Ecto neural progenitor cell (in vitro differentiated cells): ENCODE results near the gene NDUFV2.
"Not testable (repeated sequence)": the region's sequence is repeated elsewhere in the genome, so short reads cannot be mapped to it uniquely, and the experiment has no call there.

ENCODE experiments used
- DNase-seq: peaks from one replicate; pipeline ENCODE4 v3.0.0-alpha.2; 2018; ENCODE audit warnings: low spot score

NDUFV2 gene

GRCh38 chr18:9156604-9157249, 54.2 kb downstream of the NDUFV2 start:
- DNase-seq = no peak

- no peak for DNase-seq
These were observed 55.3 kb downstream of the NDUFV2 start for GRCh38 chr18:9157806-9158205.

GRCh38 chr18:9160014-9160413, 57.5 kb downstream of the NDUFV2 start:
- no peak for DNase-seq

- DNase-seq = not testable (repeated sequence)
These were observed 60.2 kb downstream of the NDUFV2 start for GRCh38 chr18:9162663-9163062.

- DNase-seq = not testable (repeated sequence)
These were observed 61.6 kb downstream of the NDUFV2 start for GRCh38 chr18:9164149-9164548.

- not testable (repeated sequence) for DNase-seq
These were observed 63.4 kb downstream of the NDUFV2 start for GRCh38 chr18:9165883-9166282.

- DNase-seq = not testable (repeated sequence)
These were observed 67.0 kb downstream of the NDUFV2 start for GRCh38 chr18:9169515-9169914.

DNA sequence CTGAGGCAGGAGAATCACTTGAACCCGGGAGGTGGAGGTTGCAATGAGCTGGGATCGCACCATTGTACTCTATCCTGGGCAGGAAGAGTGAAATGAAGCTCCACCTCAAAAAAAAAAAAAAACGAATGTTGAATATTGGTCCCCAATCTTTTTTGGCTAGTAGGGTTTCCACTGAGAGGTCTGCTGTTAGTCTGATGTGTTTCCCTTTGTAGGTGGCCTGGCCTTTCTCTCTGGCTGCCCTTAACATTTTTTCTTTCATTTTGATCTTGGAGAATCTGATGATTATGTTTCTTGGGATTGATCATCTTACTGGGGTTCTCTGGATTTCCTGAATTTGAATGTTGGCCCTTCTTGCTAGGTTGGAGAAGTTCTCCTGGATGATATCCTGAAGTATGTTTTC, 69.4 kb downstream of the NDUFV2 start:
- DNase-seq = not testable (repeated sequence)

DNA sequence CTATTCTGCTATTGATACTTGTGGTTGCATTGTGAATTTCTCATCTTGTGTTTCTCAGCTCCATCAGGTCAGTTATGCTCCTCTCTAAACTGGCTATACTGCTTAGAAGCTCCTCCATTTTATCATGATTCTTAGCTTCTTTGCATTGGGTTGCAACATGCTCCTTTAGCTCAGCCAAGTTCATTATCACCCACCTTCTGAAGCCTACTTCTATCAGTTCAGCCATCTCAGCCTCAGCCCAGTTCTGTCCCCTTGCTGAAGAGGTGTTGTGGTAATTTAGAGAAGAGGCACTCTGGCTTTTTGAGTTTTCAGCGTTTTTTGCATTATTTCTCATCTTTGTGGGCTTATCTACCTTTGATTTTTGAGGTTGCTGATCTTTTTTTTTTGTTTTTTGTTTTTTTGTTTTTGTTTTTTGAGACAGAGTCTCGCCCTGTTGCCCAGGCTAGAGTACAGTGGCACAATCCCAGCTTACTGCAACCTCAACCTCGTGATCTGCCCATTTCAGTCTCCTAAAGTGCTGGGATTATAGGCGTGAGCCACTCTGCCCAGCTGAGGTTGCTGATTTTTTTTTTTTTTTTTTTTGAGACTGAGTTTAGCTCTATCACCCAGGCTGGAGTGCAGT, 70.1 kb downstream of the NDUFV2 start:
- no peak for DNase-seq

- DNase-seq = no peak
These were observed 71.3 kb downstream of the NDUFV2 start for GRCh38 chr18:9173770-9174233.

DNA sequence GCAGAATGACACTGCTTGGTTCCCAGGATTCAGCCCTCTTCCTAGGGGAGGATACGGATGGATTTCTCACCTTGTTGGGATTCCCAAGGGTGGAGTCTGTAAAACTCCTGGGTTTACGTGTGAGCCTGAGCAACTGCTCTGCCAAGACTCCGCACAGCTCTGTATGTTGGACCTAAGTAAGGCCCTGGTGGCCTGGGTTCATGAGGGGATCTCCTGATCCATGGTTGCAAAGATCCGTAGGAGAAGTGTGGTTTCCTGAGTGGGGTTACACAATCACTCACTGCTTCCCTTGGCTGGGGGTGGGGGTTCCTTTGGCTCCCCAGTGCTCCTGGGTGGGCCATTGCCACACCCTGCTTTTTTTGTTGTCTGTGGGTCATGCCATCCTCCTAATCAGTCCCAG, 71.8 kb downstream of the NDUFV2 start:
- no peak for DNase-seq

GRCh38 chr18:9175115-9175514, 72.6 kb downstream of the NDUFV2 start:
- DNase-seq = no peak

DNA sequence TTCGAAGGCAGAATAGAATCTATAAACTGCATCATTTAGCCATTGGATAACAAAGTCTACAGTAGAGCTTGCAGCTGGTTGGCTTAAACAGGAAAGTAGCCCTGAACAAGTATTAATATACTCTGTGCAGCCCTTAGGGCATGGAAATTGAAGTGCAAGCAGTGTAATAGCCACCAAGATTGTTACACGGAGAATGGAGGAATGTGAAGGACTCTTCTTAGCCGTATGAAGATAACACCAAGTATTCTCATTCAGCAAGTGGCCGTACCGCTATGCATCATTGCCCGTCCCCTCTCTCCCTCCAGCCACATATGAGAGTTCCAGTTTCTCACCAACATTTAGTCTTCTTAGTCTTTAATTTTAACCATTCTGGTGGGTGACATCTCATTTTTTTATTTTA, 74.5 kb downstream of the NDUFV2 start:
- no peak for DNase-seq

DNA sequence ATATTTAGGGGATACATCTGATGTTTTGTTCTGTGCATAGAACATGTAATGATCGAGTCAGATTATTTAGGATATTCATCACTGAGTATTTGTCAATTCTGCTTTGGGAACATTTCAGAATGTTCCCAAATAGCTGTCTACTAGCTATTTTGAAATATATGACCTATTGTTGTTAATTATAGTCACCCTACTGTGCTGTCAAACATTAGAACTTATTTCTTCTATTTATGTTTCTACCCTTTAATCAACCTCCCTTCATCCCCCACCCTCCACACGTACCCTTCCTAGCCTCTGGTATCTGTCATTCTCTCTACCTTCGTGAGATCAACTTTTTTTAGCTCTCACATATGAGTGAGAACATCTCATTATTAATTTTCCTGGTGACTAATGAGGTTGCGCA, 75.0 kb downstream of the NDUFV2 start:
- DNase-seq = no peak

DNA sequence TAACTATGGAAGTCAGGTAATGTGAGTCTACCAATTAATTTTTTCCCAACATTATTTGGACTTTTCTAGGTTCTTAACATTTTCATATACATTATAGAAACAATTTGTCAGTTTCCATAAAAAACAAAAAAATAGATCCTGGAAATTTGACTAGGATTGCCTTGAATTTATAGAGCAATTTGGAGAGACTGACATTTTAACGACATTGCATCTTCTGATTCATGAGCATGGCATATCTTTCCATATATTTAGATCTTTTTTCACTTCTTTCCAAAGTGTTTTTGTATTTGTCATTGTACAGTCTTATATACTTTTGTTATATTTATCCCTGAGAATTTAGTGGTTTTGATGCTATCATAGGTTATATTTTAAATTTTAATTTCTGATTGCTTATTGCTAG, 76.1 kb downstream of the NDUFV2 start:
- no peak for DNase-seq

DNA sequence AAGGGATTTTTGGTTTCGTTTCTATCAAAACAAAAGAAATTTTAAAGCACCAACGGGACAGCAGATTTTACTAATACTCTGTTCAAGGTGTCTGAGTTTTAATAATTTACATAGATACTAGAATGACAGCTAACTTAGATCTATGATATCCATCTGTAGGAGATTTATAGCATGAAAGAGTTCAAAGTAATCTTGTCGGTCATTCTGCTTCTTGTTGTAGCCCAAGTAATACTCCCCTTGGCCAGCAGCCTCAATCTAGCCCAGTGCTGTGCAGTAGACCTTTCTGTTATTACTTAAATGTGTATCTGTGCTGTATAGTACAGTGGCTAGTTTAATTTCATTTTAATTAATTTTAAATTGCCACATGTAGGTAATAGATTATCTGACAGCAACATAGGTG, 78.8 kb downstream of the NDUFV2 start:
- no peak for DNase-seq

- no peak for DNase-seq
These were observed 80.4 kb downstream of the NDUFV2 start for GRCh38 chr18:9182852-9183399.
